C4-2B (cell line): ENCODE results near the gene SEC16A.

ENCODE experiments used
- ZFX ChIP-seq: fragments of 450-650 bp; IDR thresholded peaks from 2 replicates; pipeline ENCODE4 v1.6.1; 2017
- TF ChIP-seq, protein P1 (sequence below): fragments of 450-650 bp; conservative IDR thresholded peaks from 2 replicates; pipeline ENCODE4 v1.5.1; 2017; ENCODE audit warnings: mild to moderate bottlenecking

GRCh38 chr9:136511144-136511669 is 28.4 kb upstream of the SEC16A start:
- TF ChIP-seq, protein P1, sequence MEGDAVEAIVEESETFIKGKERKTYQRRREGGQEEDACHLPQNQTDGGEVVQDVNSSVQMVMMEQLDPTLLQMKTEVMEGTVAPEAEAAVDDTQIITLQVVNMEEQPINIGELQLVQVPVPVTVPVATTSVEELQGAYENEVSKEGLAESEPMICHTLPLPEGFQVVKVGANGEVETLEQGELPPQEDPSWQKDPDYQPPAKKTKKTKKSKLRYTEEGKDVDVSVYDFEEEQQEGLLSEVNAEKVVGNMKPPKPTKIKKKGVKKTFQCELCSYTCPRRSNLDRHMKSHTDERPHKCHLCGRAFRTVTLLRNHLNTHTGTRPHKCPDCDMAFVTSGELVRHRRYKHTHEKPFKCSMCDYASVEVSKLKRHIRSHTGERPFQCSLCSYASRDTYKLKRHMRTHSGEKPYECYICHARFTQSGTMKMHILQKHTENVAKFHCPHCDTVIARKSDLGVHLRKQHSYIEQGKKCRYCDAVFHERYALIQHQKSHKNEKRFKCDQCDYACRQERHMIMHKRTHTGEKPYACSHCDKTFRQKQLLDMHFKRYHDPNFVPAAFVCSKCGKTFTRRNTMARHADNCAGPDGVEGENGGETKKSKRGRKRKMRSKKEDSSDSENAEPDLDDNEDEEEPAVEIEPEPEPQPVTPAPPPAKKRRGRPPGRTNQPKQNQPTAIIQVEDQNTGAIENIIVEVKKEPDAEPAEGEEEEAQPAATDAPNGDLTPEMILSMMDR: no peak
- no peak for TF ChIP-seq ZFX
